Keratinocyte (primary cell): ENCODE data around the gene F7.

Experiments
- CTCF ChIP-seq, 3 experiments: IDR thresholded peaks in 1 of 3; conservative IDR thresholded peaks in 1 of 3; optimal IDR thresholded peaks in 1 of 3; 2 replicates in 2 of 3; 3 replicates in 1 of 3; pipeline versions ENCODE3 to v1.5.1; 2011; ENCODE audit warnings: low read length in 3 of 3, mild to moderate bottlenecking in 3 of 3, moderate library complexity in 2 of 3, control low read depth in 1 of 3, inconsistent platforms in 1 of 3; ENCODE audit not compliant: insufficient read depth in 2 of 3; ENCODE audit errors: extremely low read depth in 1 of 3
- EZH2 ChIP-seq: IDR thresholded peaks from one replicate; pipeline ENCODE4 v1.6.1; 2012; ENCODE audit warnings: inconsistent platforms, mild to moderate bottlenecking, low read length, moderate library complexity

- no peak for TF ChIP-seq CTCF (optimal IDR thresholded peaks at IDR 0.05 in 1 of 3, IDR thresholded peaks at IDR 0.05 in 1 of 3, conservative IDR thresholded peaks at IDR 0.05 in 1 of 3; ENCODE audit: extremely low read depth in 1 of 3, insufficient read depth in 2 of 3, low read length in 3 of 3)
- TF ChIP-seq EZH2: no peak
Measured at GRCh38 chr13:113057084-113057483, 48.5 kb upstream of the F7 start.
